Bronchial epithelial cell (primary cell): ENCODE measurements around the gene PRR7. TPM values are rescaled to one million over a fixed set of nuclear protein-coding genes. Genes with fewer than 3 reads are reported as not detected.

Experiments
- DNase-seq: peaks from one replicate; pipeline ENCODE4 v3.0.0-alpha.2; 2010; ENCODE audit warnings: low read depth
- FAIRE-seq: peaks from 2 replicates; lab custom pipeline; 2011; peaks lifted over from hg19 to GRCh38; lab: Jason Lieb, UNC
- H3K27me3 ChIP-seq: 2 replicates; pipeline ENCODE4 v1.5.1; 2011; ENCODE audit warnings: low read length; ENCODE audit not compliant: control insufficient read depth, insufficient read depth
- H3K36me3 ChIP-seq: 2 replicates; pipeline ENCODE4 v1.5.1; 2011; ENCODE audit warnings: low read length; ENCODE audit not compliant: control insufficient read depth, insufficient read depth
- H3K4me3 ChIP-seq: 2 replicates; pipeline ENCODE4 v1.5.1; 2011; ENCODE audit warnings: mild to moderate bottlenecking, low read depth, low read length, control low read depth
- total RNA-seq: library from RNA; depleted of rRNA; stranded (reverse); fragments of >200 nt; gene quantifications from 2 replicates; pipeline ENCODE4 v1.2.1, GENCODE V29; 2014
- TF ChIP-seq, protein P1 (sequence below): IDR thresholded peaks from 2 replicates; pipeline ENCODE4 v1.5.1; 2011; ENCODE audit warnings: mild to moderate bottlenecking, moderate library complexity, low read length, control low read depth, inconsistent platforms; ENCODE audit not compliant: insufficient read depth, severe bottlenecking

PRR7 gene
- total RNA-seq, 1 donor from 2014 or later, result 5.0 TPM

DNA sequence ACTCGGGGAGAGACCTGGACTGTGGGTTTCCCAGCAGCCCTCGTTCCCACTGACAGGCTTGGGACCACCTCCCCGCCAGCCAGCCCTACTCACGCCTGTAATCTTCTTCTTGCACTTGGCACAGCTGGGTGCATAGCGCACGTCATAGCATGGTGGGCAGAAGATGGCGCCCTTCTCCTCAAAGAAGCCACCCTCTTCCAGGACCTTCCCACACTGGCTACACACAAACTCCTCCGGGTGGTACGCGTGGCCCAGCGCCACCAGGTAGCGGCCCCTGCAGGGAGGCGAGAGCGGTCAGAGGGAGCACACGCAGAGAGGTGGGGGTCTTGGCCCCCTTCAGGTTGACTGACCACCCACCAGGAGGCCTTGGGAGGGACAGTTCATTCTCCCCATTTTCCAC is 41.4 kb downstream of the PRR7 start:
- no peaks in the 10 kb centered on the region for H3K27me3 ChIP-seq
- TF ChIP-seq, protein P1, sequence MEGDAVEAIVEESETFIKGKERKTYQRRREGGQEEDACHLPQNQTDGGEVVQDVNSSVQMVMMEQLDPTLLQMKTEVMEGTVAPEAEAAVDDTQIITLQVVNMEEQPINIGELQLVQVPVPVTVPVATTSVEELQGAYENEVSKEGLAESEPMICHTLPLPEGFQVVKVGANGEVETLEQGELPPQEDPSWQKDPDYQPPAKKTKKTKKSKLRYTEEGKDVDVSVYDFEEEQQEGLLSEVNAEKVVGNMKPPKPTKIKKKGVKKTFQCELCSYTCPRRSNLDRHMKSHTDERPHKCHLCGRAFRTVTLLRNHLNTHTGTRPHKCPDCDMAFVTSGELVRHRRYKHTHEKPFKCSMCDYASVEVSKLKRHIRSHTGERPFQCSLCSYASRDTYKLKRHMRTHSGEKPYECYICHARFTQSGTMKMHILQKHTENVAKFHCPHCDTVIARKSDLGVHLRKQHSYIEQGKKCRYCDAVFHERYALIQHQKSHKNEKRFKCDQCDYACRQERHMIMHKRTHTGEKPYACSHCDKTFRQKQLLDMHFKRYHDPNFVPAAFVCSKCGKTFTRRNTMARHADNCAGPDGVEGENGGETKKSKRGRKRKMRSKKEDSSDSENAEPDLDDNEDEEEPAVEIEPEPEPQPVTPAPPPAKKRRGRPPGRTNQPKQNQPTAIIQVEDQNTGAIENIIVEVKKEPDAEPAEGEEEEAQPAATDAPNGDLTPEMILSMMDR, result no peak
- peak; percentile 83 for FAIRE-seq
- no peak overlapping the region for H3K4me3 ChIP-seq
- DNase-seq, result no peak
- H3K36me3 ChIP-seq, result peaks cover 67% of the 10 kb centered on the region

GRCh38 chr5:177489119-177489716 is 42.6 kb downstream of the PRR7 start:
- Histone ChIP-seq H3K36me3 (peaks cover 66% of the 10 kb centered on the region), H3K27me3 (no peaks in the 10 kb centered on the region), H3K4me3 (no peak overlapping the region)
- DNase-seq, result no peak
- FAIRE-seq, result no peak
- TF ChIP-seq, protein P1, result no peak

GRCh38 chr5:177490311-177490991 is 43.8 kb downstream of the PRR7 start:
- TF ChIP-seq, protein P1, result no peak
- H3K4me3 ChIP-seq, result no peak overlapping the region
- FAIRE-seq (no peak), DNase-seq (no peak)
- no peaks in the 10 kb centered on the region for H3K27me3 ChIP-seq
- H3K36me3 ChIP-seq, result peaks cover 56% of the 10 kb centered on the region

DNA sequence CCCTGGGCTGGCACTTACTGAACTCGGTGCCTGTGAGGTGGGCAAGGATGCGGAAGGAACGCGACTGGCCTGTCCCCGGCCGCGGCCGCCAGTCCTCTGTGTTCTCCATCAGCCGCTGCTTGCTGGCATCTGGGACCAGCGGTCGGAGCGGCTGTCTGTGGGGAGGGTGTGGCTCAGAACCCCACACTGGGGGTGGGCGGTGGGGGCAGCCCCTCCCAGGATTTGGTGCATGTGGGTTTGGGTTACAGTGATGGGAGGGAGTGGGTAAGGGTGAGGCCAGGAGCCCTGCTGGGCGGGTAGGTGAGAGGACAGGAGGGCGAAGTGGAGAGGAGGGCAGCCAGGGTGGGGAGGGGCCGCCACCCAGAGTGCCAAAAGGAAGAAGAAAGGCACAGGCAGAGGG is 44.4 kb downstream of the PRR7 start:
- FAIRE-seq, result no peak
- TF ChIP-seq, protein P1, result no peak
- H3K4me3 ChIP-seq, result no peak overlapping the region
- DNase-seq, result no peak
- peaks cover 58% of the 10 kb centered on the region for H3K36me3 ChIP-seq
- H3K27me3 ChIP-seq, result no peaks in the 10 kb centered on the region

GRCh38 chr5:177491429-177491945 is 44.9 kb downstream of the PRR7 start:
- H3K36me3 ChIP-seq, result peaks cover 56% of the 10 kb centered on the region
- H3K4me3 ChIP-seq, result no peak overlapping the region
- no peak for FAIRE-seq
- H3K27me3 ChIP-seq, result no peaks in the 10 kb centered on the region
- TF ChIP-seq, protein P1, result peak; percentile 72
- DNase-seq, result no peak
